NCI-H1105 treated with DMSO at 0.1 percent for 48 hours (cell line): ENCODE results near the gene KLF11.
"Not testable (repeated sequence)": the region's sequence is repeated elsewhere in the genome, so short reads cannot be mapped to it uniquely, and the experiment has no call there.

Experiments used
- DNase-seq: peaks from one replicate; lab custom pipeline; 2025; lab: John Stamatoyannopoulos, UW

The KLF11 gene

DNA sequence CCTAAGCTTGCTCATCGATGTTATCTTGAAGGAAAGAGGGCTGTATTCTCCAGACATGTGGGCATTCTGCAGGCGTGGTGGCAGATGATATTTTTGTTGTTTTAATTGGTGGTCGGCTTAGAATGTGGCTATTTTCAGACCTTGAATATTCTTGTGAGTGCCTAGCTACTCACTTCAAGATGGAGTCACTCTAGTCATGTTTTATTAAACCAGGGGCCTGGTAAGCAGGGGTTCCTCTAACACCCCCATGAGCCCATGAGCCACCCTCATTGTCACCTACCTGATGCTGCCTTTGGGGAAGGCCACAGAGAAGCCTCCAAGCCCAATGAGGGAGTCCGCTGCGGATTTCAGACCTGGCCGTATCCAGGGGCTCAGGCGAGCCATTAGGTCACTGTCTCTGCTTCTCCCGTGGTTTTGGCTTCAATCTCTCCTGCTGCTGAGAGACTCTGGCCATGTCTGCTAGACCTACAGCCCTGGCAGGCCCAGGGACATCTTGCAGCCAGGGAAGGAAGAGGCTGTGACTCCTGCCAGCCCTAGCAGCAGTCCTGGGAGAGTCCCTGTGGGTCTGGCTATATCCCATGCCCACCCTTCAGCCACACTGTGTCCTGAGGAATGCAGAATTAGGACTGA lies 16.3 kb upstream of the KLF11 start:
- no peak for DNase-seq

DNA sequence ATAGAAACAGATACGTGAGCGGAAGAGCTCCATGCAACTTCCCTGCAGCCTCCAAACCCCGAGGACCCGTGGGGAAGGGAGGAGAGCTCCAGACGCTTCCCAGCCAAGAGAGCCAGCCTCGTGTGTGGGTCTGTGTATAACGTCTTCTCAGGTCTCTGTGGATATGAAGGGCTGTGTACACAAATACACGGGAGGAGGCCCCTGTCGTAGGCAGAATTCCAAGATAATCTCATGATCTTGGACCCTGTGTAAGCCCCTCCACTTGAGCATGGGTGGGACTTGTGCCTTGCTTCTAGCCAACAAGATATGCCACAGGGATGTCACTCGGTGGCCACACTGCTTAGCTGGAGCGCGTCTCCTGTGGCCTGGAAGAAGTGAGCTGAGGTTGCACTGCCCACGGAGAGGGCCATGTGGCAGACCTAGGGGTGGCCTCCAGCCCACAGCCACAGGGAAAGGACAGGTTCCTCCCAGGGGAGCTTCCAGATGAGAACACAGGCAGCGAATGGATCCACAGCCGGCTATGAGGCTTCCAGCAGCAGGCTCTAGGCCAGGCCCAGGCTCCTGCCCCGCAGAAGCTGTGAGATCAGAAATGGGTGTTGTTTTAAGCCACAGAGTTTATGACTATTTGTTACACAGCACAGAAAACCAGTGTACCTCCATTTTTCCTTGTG lies 15.6 kb upstream of the KLF11 start:
- no peak for DNase-seq

DNA sequence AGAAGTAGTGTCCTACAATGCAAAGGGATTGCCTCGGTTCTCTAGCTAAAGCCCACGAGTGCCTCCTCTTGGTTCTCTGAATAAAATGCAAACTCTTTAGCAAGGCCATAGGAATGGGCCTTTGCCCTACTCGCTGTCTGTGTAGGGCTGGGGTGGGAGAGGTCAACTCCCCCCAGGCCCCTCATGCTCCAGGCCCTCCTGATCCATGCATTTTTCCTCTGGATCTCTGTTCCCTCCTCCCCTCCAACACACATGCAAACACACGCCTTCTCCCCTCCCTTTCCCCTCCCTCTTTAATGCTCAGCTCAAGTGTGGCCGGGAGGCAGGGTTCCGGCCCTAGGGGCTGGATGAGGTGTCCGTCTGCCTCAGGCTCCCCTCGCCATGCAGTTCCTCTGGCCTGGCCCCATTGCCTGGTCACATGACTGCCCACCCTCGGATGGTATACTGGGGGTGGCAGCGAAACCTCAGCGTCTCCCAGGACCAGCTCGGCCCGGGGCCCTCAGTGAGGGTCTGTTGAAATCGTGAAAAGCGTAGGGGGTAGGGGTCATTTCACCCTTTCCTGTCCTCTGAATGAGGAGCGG lies 14.9 kb upstream of the KLF11 start:
- no peak for DNase-seq

DNA sequence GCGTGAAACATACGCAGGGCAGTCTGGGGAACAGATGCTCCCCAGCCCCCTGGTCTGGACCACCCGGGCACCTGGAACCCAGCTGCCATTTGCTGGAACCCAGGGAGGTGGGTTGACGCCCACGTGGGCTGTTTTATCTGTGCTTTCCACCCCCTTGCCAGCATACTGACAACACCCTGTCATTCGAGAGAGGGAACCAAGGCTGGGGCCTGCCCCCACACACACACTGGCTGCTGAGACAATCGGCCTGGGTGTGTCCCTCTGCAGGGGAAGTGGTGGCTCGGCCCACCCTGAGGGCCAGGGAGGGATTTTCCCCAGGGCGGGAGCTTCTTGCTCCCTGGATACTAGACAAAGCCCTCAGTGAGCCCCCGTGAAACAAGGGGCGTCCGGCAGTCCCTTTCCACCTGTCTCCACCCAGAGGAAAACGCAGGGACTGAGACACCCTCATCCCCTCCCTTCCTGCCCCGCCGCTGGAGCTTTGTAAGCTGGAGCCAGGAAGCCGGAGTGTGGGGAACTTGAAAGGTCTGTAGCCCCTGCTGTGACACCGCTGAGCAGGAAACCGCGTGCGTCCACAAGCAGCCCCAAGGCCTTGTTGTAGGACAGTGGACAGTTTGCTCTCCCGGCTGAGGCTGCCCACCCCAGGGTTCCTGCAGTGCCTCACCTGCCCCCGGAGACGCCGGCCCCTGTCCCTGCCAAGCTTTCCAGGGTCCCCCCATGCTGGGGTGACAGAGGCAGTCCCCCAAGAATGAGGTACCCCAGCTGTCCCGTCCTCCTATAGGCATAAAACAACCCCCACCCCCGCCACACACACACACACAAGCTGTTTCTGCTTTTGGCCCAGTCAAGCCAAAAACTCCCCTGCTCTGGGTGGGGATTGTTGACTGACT lies 14.1 kb upstream of the KLF11 start:
- DNase-seq: no peak

DNA sequence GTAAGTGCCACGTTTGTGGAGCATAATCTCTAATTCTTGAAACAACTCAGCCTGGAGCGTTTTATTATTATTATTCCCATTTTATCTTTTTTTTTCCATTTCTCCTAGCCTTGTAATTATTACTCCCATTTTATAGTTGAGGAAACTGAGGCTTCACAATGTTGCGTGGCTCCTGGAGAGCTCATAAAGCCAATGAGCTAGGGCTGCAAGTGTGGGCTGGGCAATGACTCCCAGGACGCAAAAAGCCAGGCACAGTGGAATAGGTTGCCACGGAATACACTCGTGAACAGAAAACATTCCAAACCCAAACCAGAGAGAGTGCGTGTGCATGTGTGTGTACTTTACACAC lies 13.5 kb upstream of the KLF11 start:
- DNase-seq: no peak

DNA sequence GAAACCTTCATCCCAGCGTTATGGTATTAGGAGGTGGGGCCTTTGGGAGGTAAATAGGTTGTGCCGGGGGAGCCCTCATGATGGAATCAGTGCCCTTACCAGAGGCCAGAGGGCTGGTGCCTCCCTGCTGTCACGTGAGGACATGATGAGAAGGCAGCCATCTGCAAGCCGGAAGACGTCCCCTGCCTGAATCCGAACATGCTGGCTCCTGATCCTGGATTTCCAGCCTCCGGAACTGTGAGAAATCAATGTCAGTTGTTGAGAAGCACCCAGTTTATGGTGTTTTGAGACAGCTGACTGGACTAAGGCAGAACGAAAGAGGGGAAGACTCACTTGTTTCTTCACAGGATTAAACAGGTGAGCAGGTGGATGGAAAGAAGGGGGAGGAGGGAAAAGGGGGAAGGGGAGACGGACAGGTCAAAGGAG lies 13.0 kb upstream of the KLF11 start:
- DNase-seq: no peak

DNA sequence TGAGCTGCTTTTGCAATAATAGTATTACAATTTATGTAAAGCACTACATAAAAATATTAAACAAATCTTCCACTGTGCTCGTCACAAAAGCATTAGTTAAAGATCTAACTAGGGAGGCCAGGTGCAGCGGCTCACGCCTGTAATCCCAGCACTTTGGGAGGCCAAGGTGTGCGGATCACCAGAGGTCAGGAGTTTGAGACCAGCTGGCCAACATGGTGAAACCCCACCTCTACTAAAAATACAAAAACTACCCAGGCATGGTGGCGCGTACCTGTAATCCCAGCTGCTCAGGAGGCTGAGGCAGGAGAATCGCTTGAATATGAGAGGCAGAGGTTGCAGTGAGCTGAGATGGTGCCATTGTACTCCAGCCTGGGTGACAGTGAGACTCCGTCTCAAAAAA lies 12.6 kb upstream of the KLF11 start:
- DNase-seq: not testable (repeated sequence)

DNA sequence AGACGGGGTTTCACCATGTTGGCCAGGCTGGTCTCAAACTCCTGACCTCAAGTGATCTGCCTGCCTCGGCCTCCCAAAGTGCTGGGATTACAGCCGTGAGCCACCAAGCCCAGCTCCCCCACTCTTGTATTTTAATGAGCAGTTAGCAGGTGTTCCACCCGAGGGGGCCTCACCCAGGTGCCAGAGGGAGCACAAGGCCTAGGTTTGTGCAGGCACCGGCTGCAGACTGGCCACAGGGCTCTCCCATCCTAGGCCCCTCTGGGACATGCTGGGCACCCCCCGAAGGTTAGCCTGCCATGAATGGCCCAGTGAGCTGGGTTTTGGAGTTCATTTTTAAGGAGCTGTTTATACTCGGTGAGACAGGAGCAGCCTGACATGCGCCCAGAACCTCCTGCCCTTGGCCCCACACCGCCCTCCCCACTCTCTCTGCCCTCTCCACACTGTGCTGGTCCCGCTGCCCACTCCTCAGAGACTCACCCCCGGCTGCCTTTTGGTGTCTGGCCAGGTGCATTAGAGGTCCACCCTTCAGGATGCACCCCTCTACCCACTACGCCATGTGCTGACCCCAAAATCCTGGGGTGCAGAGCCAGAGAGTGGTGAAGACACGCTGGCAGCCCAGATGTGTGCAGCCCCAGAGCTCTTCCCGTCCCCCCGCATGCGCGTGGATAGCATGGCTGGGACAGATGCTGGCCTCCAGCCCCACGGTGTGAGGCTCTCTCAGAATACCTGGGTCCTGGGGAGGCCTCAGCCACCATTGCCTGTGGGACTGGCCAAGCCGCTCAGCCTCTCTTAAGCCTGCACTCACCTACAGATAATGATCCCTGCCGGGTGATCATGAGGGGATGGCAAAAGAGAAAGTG lies 11.2 kb upstream of the KLF11 start:
- DNase-seq: no peak

DNA sequence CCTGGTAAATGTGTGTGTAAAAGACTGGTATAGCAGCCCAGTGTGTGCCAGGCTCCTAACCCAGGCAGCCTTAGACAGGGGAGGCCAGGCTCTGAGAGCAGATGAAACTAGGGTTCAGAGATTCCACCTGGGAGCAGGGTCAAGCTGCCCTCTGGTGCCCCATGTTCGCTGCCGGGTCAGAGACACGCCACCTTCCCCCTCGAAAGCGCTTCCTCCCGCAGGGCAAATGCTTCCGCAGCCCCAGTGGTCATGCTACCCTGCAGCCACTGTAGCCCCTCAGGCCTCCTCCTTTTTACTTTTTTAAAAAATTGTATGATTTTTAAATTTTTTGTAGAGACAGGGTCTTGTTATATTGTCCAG lies 10.6 kb upstream of the KLF11 start:
- no peak for DNase-seq

DNA sequence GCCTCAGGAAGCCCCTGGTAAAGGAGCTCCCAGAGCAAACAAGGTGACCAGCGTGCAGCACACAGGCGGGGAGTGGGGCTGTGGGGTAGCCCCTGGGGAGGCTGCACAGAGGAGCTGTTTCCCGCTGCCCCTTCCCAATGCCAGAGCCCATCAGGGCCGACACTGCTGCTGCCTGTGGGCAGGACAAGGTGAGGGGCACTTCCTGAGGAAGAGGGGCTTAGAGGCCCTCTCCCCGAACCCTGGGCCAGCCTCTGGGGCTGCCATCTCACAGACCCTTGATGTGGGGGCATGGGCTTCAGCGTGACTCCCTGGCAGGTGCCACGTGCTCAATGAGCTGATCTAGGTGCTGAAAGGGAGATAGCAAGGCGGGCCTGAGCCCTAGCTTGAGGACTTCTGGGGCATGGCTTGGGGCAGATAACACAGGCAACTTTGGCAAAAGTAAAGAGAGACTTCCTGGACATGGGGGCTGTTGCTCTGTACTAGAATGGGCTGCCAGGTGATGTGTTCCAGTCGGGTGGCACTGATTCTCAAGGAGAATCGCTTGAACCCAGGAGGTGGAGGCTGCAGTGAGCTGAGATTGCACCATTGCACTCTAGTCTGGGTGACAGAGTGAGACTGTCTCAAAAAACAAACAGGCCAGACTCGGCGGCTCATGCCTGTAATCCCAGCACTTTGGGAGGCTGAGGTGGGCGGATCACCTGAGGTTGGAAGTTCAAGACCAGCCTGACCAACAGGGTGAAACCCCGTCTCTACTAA lies 9.9 kb upstream of the KLF11 start:
- no peak for DNase-seq

DNA sequence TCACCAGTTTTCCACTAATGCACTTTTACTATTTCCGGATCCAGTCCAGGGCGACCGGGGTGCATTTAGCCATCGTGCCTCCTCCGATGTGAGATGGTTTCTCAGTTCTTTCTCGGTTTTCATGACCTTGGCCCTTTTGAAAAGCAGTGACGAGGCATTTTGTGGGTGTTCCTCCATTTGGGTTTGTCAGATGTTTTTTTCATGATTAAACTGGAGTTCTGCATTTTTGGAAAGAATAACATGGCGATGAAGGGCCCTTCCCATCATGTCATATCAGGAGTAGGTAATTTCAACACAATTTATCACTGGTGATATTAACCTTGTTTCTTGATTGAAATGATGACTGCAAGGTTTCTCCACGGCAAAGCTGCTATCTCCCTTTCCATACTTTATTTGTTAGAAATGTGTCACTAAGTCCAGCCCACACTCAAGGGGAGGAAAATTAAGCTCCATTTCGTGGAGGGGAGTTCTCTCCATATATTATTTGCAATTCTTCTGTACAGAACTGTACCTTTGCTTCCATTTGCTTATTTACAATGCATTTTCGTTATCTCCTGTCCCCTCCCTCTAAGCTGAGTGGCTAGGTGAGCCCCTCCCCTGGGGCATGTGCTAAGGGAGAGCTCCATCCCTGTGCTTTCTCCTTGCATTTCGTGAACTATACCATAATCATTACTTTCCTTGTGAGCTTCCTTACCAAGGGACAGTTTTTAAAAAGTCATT lies 8.9 kb upstream of the KLF11 start:
- DNase-seq: no peak

DNA sequence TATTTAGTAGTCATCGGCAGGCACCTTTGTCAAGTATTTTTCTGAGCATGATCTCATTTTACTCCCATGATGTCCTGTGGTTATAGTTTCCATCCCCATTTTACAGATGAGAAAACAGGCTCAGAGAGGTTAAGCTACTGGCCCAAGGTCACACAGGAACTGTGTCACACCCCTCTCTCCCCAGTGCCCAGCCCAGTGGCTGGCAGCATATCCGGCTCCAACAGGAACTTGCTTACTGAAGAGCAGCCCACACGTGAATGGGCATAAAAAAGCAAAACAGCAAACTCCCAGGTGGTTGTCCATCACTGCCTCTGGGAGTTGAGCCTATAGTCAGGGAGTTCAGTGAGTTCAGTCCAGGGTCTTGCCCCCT lies 8.3 kb upstream of the KLF11 start:
- DNase-seq: no peak

DNA sequence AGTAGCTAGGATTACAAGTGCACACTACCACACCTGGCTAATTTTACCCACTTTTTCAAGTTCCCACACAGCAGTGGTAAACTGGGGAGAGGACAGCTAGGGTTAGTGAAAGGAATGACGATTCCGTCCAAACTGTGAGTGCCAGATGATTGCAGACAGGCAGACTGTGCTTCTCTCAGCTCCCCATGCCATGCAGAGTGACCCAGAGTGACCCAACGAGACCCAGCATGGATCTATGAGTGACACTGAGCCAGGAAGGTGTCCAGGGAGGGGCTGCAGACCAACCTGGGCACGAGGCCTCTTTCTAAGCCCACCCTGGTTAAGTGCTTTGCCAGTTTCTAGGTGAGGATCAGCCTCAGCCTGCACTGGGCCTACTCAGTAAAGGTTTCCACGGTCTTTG lies 7.7 kb upstream of the KLF11 start:
- no peak for DNase-seq

DNA sequence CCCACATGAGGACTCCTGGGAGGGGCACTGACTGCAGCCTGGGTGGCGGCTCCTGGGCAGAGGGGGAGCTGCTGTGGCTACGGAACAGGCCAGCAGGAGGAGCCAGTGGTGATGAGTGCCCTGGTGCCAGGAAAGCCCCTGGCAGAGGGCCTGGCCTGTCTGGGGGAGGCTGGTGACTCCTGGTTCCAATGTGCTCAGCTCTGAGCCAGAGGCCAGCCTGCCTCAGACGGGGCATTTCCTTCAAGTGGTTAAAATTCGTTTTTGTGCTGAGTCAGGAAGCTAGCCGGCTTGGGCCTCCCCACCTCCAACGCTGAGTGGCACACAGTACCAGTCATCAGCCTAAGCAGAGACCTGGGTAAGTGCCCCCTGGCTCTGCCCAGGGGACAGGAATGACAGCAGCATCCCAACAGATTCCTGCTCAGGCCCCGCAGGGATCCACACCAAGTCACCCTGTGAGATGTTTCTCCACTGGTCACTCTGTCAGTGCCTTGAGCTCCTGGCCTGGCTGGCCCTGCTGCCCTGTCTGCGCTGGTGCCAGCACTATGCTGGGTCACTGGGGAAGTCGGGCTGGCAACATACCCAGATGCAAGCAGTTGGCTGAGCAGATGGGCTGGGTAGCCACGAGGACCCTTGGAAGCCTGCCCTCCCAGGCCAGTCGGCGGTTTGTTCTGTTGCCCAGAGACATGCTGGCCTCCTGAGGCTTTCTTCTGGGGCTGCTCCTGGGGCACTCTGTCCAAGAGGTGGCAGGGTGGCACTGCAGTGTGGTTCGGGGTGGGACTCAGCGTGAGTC lies 7.1 kb upstream of the KLF11 start:
- no peak for DNase-seq

DNA sequence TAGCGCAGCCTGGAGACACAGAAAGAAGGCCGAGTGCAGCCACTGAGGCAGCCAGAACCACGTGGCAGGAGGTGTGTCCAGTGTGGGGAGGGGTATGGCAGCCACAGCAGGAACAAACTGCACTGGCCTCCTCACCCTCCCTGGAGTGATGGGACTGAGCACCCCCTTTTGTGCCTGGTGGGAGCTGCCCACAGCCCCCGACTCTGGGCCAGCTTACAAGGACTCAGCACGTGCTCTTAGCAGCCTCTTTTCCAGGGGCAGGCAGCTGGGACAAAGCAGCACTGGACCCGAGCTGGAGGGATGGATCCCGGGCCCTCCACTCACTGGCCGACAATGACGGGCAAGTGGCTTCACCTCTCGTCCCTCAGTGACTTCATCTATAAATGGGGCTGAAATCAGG lies 5.2 kb upstream of the KLF11 start:
- DNase-seq: no peak

DNA sequence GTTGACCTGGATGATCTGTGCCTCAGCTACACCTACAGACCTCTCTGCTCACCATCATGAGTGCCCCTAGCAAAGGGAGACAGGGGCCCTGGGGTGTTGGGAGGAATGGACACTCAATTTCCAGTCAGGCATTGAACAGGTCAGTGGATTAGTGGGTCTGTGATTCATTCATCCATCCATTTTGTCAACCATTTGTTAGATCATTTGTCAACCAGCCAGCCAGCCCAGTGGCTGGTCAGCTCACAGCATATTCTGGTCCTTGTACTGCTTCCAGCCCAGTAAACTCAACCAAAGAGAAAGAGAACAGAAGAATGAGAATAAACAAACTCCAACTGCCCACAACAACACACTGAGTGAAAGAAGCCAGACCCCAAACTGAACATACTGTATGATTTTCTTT lies 4.6 kb upstream of the KLF11 start:
- no peak for DNase-seq

DNA sequence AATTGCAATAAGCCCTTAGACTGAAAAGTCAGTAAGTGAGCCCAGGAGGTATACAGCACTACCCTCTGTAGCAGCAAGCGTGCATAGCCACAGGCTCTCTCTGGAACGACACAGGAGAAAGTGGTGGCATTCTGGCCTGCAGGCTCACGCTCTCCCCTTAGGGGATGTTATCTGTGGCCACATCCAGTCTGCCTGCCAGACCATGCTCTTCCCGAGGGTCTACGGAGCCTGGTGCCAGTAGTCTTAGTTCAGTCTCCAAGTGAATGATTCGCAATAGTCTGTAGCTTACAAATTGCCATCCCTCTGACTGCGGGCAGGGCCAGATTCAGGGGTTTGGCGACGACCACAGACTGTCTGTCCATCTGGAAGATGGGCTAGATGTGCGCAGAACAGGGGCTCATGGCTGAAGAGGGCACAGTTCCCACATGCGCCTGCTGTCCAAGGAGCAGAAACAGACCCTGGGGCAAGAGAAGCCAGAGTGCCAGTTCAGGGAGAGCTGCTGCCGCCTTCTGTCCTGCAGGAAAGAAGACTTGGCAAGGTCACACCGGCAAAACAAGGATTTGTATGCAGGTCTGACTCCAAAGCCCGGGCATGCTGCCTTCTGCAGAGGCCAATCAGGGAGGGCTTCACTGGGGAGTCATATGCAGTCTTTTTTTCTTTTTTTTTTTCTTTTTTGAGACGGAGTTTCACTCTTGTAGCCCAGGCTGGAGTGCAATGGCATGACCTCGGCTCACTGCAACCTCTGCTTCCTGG lies 3.5 kb upstream of the KLF11 start:
- no peak for DNase-seq

DNA sequence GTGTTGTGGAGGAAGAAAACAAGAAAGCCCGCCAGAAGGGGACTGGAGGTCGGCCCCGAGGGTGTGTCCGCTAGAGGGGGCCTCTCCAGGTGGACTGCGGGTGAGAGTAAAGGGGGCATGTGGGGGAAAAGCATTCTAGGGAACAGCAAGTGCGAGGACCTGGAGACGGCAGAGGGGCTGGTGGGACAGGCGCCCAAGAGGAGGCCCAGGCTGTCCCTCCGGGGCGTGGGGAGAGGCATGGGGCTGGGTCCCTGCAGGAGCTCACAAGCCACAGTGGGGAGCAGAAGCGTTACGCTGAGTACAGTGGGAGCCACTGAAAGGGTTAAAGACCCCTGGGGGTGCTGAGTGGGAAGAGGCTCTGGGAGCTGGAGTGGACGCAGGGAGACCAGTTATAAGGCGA lies 1.6 kb upstream of the KLF11 start:
- no peak for DNase-seq
